Measurements from ENCODE around the gene PRR16. TPM values are rescaled to one million over a fixed set of nuclear protein-coding genes. Genes with fewer than 3 reads are reported as not detected.
"Not testable (repeated sequence)": the region's sequence is repeated elsewhere in the genome, so short reads cannot be mapped to it uniquely, and the experiment has no call there.

PRR16 gene
- total RNA-seq, 1 donor: 22.1 TPM

DNA sequence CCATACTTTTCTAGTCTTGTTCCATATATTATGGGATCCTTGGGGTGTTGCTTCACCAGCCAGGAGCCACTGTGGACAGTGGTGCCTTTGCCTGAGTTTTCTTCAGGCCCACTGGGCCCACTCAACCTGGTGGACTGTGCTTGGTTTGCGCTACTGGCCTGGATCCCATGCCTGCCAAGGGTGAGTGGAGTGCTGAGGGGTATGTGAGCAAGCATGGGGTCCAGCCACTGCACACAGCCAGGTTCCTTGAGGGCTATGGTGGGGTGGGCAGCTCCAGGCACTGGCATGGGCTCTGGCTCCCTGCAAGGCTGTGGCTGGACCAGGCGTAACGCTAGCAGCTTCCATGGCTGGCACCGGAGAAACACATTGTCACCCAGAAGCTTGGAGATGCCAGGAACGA lies 13.2 kb upstream of the PRR16 start:
- no peak overlapping the region for H3K4me3 ChIP-seq (ENCODE audit: low read depth, low read length)
- no peak for DNase-seq (ENCODE audit: low read depth)
- TF ChIP-seq, protein P1, sequence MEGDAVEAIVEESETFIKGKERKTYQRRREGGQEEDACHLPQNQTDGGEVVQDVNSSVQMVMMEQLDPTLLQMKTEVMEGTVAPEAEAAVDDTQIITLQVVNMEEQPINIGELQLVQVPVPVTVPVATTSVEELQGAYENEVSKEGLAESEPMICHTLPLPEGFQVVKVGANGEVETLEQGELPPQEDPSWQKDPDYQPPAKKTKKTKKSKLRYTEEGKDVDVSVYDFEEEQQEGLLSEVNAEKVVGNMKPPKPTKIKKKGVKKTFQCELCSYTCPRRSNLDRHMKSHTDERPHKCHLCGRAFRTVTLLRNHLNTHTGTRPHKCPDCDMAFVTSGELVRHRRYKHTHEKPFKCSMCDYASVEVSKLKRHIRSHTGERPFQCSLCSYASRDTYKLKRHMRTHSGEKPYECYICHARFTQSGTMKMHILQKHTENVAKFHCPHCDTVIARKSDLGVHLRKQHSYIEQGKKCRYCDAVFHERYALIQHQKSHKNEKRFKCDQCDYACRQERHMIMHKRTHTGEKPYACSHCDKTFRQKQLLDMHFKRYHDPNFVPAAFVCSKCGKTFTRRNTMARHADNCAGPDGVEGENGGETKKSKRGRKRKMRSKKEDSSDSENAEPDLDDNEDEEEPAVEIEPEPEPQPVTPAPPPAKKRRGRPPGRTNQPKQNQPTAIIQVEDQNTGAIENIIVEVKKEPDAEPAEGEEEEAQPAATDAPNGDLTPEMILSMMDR (IDR thresholded peaks at IDR 0.05; ENCODE audit: insufficient read depth, low read length): no peak

DNA sequence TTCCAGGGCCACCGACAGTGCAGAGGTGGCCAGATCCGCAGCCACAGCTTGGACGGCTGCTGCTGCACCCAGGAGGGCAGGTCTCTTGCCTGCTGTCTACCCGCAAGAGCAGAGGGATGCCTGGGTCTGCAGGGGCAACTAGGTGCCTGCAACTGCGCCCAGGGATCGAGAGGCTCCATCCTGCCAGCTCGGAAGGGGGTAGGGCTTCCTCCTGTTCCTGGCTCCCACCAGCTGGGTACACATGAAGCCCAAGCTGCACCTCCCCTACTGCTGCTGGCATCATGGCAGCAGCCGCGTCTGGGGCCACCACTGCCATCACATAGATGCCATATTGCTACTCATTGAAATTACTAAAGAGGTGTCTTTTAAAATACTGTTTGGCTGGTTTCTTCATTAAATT lies 12.7 kb upstream of the PRR16 start:
- TF ChIP-seq, protein P1 (IDR thresholded peaks at IDR 0.05; ENCODE audit: insufficient read depth, low read length): no peak
- no peak overlapping the region for H3K4me3 ChIP-seq (ENCODE audit: low read depth, low read length)
- DNase-seq (ENCODE audit: low read depth): no peak

DNA sequence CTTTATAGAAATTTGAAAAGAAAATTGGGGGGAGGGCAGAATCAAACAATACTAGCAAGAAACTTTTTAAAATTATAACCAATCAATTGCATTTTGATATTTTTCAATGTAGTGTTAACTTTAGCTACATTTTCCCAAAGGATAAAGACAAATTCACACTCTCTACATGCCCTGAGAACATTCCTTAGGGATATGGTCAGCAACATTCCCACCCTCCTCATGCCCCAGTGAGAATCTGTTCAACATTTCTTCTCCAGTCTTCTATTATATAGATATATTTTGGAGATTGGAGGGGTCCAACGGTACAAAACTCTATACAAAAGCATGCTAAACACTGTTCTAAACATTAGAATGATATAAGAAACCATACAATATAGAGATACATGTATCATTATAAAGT lies 11.6 kb upstream of the PRR16 start:
- TF ChIP-seq, protein P1 (IDR thresholded peaks at IDR 0.05; ENCODE audit: insufficient read depth, low read length): no peak
- H3K4me3 ChIP-seq (ENCODE audit: low read depth, low read length): no peak overlapping the region
- no peak for DNase-seq (ENCODE audit: low read depth)

DNA sequence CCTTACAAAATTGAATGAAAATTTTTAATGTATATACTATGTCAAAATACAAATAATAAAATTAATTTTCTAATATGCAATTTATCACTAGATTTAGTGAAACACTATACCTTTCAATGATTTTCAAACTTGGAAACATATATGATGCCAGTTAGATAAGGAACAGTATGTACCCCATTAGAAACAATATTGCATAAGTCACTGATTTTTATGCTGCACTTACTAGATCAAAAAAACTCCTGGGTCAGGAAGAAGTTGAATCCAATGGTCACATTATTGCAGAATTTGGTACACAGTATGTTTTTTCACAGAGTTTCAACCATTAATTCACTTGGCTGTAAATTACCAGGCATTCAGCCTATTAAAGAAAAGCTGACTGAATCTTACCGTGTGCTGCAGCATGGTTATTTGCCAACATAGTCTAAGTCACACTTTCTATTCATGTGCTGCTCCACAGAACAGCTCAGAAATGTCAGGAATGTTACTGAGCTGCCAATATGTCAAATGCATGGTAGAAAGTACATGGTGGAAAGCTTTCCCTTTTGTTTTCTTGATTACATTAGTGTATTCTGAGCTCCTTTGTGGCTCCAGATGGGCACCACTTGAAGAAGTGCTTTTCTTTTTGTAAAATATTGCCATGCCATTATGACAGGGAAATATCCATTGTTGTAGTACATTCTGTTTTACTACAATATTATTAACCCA lies 9.9 kb upstream of the PRR16 start:
- DNase-seq (ENCODE audit: low read depth): peak; percentile 92
- TF ChIP-seq, protein P1 (IDR thresholded peaks at IDR 0.05; ENCODE audit: insufficient read depth, low read length): no peak
- H3K4me3 ChIP-seq (ENCODE audit: low read depth, low read length): no peak overlapping the region

DNA sequence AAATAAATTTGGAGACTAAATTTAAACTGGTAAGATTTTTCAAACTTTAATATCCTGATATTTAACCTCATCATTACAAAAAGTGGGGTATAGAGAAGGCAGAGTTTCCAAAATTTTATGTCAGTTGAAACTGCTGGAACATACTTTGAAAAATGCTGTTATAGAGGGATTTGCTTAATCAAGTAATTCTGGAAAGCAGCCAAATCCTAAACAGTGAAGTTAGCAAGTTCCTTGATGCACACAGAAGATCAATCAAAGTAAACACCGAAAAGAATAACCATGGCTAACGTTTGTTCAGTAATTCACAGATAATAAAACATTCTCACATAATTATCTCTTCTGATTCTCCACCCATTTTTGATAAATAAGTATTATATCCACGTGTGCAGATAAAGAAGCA lies 8.1 kb upstream of the PRR16 start:
- no peak for DNase-seq (ENCODE audit: low read depth)
- no peak overlapping the region for H3K4me3 ChIP-seq (ENCODE audit: low read depth, low read length)
- TF ChIP-seq, protein P1 (IDR thresholded peaks at IDR 0.05; ENCODE audit: insufficient read depth, low read length): no peak

DNA sequence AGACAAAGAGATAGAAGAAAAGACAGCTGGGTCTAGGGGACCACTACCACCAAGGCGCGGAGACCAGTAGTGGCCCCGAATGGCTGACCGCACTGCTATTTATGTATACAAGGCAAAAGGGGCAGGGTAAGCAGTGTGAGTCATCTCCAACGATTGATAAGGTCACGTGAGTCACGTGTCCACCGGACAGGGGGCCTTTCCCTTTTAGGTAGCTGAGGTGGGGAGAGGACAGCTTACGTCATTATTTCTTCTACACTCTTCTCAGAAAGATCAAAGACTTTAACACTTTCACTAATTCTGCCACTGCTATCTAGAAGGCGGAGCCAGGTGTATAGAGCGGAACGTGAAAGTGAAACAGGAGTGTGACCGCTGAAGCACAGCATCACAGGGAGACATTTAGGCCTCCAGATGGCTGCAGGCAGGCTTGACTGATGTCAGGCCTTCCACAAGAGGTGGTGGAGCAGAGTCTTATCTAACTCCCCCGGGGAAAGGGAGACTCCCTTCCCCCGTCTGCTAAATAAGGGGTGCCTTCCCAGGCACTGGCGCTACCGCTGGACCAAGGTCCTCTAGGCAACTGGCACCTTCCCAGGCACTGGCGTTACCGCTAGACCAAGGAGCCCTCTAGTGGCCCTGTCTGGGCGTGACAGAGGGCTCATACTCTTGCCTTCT lies 6.1 kb upstream of the PRR16 start:
- DNase-seq (ENCODE audit: low read depth): peak; percentile 73
- peak overlapping the region; percentile 27 for H3K4me3 ChIP-seq (ENCODE audit: low read depth, low read length)
- TF ChIP-seq, protein P1 (IDR thresholded peaks at IDR 0.05; ENCODE audit: insufficient read depth, low read length): peak; percentile 70

DNA sequence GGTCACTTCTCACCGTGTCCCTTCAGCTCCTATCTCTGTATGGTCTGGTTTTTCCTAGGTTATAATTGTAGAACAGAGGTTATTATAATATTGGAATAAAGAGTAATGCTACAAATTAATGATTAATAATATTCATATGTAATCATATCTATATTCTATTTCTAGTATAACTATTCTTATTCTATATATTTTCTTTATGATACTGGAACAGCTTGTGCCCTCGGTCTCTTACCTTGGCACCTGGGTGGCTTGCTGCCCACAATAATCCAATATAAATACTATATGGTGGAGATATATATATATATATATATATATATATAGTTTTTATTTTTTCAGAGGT lies 5.6 kb upstream of the PRR16 start:
- DNase-seq (ENCODE audit: low read depth); H3K4me3 ChIP-seq (ENCODE audit: low read depth, low read length): not testable (repeated sequence)
